GM12872 (cell line): ENCODE measurements around the gene GRM2.
A peak's percentile ranks its signal among the peaks of the same experiment; 100 is the strongest.

Experiments
- TF ChIP-seq, protein P1 (sequence below): IDR thresholded peaks from 3 replicates; pipeline ENCODE4 v1.5.1; 2011; ENCODE audit warnings: low read depth, mild to moderate bottlenecking, low read length, moderate library complexity; ENCODE audit not compliant: insufficient read depth

Gene GRM2

DNA sequence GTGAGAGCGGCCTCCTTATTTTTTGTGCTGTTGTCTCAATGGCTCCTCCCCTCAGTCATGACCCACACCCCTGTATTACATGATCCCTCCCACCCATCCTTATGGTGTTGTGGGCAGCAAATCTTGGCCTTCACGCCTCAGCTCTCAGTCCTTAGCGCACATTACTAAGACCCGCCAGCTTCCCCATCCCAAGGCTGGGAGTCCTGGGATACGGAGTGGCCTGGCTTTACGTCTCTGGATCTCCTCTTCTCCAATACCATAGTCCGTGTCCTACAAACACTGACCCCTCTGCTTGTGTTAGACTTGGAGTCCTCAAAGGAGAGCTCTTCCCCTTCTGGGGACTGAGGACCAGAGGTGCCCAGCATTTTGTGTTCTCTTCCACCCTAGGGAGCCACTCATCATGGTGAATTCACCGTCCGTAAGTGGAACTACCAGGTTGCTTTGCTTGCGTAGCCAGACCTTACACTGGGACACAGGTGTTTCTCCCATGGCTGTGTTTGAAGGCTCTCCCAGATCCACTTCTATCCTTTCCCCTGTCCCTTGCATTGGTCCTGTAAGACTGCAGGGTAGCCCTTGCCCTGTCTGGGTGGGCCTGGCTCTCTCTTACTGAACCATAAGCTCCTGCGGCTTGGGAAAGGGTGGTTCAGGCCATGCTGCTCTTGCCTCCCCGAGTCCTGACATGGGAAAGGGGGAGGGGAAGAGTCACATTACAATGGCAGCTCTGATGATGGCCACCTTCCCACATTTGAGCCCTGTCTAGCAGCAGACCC is 13.6 kb downstream of the GRM2 start:
- TF ChIP-seq, protein P1, sequence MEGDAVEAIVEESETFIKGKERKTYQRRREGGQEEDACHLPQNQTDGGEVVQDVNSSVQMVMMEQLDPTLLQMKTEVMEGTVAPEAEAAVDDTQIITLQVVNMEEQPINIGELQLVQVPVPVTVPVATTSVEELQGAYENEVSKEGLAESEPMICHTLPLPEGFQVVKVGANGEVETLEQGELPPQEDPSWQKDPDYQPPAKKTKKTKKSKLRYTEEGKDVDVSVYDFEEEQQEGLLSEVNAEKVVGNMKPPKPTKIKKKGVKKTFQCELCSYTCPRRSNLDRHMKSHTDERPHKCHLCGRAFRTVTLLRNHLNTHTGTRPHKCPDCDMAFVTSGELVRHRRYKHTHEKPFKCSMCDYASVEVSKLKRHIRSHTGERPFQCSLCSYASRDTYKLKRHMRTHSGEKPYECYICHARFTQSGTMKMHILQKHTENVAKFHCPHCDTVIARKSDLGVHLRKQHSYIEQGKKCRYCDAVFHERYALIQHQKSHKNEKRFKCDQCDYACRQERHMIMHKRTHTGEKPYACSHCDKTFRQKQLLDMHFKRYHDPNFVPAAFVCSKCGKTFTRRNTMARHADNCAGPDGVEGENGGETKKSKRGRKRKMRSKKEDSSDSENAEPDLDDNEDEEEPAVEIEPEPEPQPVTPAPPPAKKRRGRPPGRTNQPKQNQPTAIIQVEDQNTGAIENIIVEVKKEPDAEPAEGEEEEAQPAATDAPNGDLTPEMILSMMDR, result no peak

DNA sequence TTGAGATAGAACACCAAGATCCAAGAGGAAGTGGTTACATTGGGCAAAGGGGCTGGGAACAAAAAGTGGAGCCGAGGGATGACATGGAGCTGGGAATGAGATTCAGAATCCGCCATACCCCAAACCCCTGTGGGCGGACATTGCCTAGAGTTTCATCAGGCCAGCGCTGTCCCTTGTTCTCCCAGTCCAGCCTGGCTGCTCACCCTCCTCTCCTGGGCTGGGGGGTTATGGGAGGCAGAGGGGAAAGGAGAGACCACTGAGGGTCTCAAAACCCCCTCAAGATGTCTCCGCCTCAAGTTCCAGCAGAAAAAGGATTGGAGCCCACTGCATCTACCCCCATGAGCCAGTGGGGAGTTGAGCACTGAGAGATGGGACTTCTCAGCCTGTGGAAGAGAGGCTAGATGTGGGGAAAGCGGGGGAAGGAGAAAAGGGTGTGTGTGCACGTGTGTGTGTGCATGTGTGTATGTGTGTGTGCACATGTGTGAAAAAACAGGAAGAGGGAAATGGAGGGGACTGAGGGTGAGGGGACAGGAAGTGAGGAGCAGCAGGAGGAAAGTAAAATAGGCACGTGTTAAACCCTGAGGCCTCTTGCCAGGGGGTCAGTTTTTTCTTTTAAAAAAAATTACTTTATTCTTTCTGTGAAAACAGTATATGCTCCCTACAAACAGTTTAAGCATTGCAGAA is 14.3 kb downstream of the GRM2 start:
- TF ChIP-seq, protein P1, result no peak

DNA sequence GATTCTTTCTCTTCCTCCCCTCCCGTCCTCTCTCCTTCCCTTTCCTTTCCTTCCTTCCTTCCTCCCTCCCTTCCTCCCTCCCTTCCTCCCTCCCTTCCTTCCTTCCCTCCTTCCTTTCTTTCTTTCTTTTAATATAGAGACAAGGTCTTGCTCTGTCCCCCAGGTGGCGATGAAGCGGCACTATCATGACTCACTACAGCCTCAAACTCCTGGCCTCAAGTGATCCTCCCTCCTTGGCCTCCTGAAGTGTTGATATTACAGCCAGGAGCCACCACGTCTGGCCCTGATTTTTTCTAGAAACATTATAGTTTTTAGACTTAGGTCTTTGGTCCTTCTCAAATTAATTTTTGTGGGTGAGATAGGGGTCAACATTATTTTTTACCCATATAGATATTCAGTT is 15.5 kb downstream of the GRM2 start:
- TF ChIP-seq, protein P1, result 0 out of 3 replicates have a peak, but pooled peaks have one; percentile 21

DNA sequence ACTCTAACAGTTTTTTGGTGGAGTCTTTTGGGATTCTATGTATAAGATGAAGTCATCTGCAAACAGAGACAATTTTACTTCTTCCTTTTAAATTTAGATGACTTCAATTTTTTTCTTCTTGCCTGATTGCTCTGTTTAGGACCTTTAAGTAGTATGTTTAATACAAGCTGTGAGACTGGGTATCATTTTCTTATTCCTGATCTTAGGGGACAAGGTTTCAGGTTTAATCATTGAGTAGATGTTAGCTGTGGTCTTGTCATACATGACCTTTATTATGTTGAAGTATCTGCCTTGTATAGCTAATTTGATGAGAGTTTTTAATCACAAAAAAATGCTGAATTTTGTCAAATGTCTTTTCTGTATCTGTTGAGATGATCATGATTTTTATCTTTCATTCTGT is 20.6 kb downstream of the GRM2 start:
- TF ChIP-seq, protein P1, result no peak

DNA sequence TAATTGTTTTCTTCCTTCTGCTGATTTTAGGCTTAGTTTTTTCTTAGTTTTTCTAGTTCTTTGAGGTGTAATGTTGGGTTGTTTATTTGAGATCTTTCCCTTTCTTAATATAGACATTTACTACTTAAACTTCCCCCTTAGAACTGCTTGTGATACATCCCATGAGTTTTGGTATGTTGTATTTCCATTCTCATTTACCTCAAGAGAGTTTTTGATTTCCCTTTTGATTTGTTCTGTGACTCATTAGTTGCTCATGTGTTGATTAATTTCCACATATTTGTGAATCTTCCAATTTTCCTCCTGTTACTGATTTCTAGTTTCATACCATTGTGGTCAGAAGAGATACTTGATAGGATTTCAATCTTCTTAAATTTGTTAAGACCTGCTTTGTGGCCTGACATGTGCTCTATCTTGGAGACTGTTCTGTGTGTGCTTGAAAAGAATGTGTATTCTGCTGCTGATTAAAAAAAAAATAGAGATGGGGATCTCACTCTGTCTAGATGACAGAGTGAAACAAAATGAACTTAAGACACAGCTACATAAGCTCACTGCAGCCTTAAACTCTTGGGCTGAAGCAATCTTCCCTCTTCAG is 22.3 kb downstream of the GRM2 start:
- TF ChIP-seq, protein P1, result no peak

DNA sequence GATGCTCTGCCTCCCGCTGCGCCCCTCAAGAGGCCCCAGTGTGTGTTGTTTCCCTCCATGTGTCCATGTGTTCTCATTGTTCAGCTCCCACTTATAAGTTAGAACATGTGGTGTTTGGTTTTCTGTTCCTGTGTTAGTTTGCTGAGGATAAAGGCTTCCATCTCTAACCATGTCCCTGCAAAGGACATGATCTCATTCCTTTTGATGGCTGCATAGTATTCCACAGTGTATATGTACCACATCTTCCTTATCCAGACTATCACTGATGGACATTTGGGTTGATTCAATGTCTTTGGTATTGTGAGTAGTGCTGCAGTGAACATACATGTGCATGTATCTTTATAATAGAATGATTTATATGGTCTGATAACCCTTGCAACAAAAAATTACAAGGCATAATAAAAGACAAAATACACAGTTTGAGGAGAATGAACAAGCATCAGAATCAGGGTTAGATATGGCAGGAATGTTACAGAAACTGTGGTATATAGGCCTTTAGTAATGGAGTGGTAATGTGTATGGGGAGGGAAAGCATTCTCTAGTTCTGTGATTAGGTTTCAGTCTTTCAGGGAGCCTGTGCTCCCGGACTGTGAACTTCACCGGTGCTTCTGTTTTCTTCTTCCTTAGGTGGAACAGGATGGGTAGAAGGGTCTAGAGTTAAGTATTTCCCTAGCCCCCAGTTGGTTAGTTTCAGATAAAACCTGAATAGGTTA is 27.1 kb downstream of the GRM2 start:
- TF ChIP-seq, protein P1, result no peak

DNA sequence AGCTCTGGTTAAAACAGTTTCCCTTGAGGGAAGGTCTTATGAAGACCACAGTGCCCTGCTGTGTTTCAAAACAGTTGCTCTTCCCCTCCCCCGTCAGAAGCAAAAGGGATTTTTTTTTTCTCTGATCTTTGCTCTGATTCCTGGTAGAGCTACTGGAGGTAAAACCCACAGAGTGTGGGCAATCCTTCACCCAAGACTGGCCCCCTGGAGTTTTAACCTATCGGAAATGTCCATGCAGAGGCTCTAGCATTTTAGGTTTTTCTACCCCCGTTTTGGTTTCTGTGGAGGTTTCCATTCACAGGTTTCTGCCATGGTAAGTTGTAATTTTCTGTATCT is 27.7 kb downstream of the GRM2 start:
- TF ChIP-seq, protein P1, result no peak
